HEK293 (cell line): Measurements from ENCODE around the gene R3HDM2.

Experiments used
- CTCF ChIA-PET: fragments of 350-600 bp; formaldehyde crosslinking; extraction: SDS; loops from one replicate; lab custom pipeline; 2021; ENCODE audit warnings: antibody characterized with exemption; lab: Yijun Ruan, JAX
- POLR2A ChIA-PET: fragments of 300-600 bp; formaldehyde crosslinking; extraction: SDS; loops from one replicate; lab custom pipeline; 2020; ENCODE audit warnings: antibody characterized with exemption, inconsistent platforms; lab: Yijun Ruan, JAX
- H3K27ac ChIP-seq: fragments of 200-500 bp; sonication (Bioruptor generic); 2 replicates; pipeline ENCODE4 v1.5.1; 2014; ENCODE audit warnings: low read depth, low read length, control low read depth, inconsistent platforms; ENCODE audit errors: extremely low read depth
- H3K36me3 ChIP-seq, 2 experiments: fragments of 200-500 bp in 1 of 2; sonication (Bioruptor generic) in 1 of 2; 1 replicate in 1 of 2; 2 replicates in 1 of 2; pipeline ENCODE4 v1.5.1; 2014 to 2017; ENCODE audit warnings: inconsistent platforms in 2 of 2, low read length in 2 of 2; ENCODE audit not compliant: control insufficient read depth in 2 of 2, insufficient read depth in 1 of 2
- H3K4me1 ChIP-seq: fragments of 200-500 bp; sonication (Bioruptor generic); 2 replicates; pipeline ENCODE4 v1.5.1; 2014; ENCODE audit warnings: mild to moderate bottlenecking, low read length, inconsistent platforms; ENCODE audit not compliant: control insufficient read depth, insufficient read depth
- H3K4me3 ChIP-seq: 2 replicates; pipeline ENCODE4 v1.5.1; 2011; ENCODE audit warnings: low read depth, mild to moderate bottlenecking, control low read depth, low read length, moderate library complexity
- H3K9me3 ChIP-seq: fragments of 200-500 bp; sonication (Bioruptor generic); 2 replicates; pipeline ENCODE4 v1.5.1; 2014; ENCODE audit warnings: low read depth, low read length, inconsistent platforms; ENCODE audit not compliant: control insufficient read depth, insufficient read depth
- ATF2 ChIP-seq: fragments of 450-650 bp; formaldehyde crosslinking; IDR thresholded peaks from 2 replicates; pipeline ENCODE4 v1.5.1; 2016; ENCODE audit warnings: missing biosample characterization, missing genetic modification characterization, low read depth
- KLF10 ChIP-seq: fragments of 450-650 bp; IDR thresholded peaks from 2 replicates; pipeline ENCODE4 v1.5.1; 2018; ENCODE audit warnings: missing biosample characterization, mild to moderate bottlenecking, missing genetic modification characterization
- PRDM1 ChIP-seq: fragments of 450-650 bp; formaldehyde crosslinking; IDR thresholded peaks from 2 replicates; pipeline ENCODE4; 2016; ENCODE audit warnings: missing biosample characterization, missing genetic modification characterization
- TSHZ1 ChIP-seq: fragments of 450-650 bp; formaldehyde crosslinking; IDR thresholded peaks from 2 replicates; pipeline ENCODE4 v1.5.1; 2016; ENCODE audit warnings: missing biosample characterization, missing genetic modification characterization, borderline replicate concordance
- ZFHX2 ChIP-seq: fragments of 450-650 bp; formaldehyde crosslinking; conservative IDR thresholded peaks from 2 replicates; pipeline ENCODE4 v1.5.1; 2016; ENCODE audit warnings: missing biosample characterization, missing genetic modification characterization
- ZNF202 ChIP-seq: fragments of 450-650 bp; formaldehyde crosslinking; IDR thresholded peaks from 2 replicates; pipeline ENCODE4 v1.5.1; 2016; ENCODE audit warnings: missing biosample characterization, missing genetic modification characterization, borderline replicate concordance
- ZNF302 ChIP-seq: fragments of 450-650 bp; formaldehyde crosslinking; IDR thresholded peaks from 2 replicates; pipeline ENCODE4 v1.5.1; 2016; ENCODE audit warnings: missing biosample characterization, missing genetic modification characterization, low read depth
- ZNF335 ChIP-seq: fragments of 450-650 bp; formaldehyde crosslinking; conservative IDR thresholded peaks from 2 replicates; pipeline ENCODE4 v1.5.1; 2016; ENCODE audit warnings: missing biosample characterization, missing genetic modification characterization
- ZNF48 ChIP-seq: fragments of 450-650 bp; formaldehyde crosslinking; IDR thresholded peaks from 2 replicates; pipeline ENCODE4 v1.5.1; 2016; ENCODE audit warnings: missing biosample characterization, missing genetic modification characterization
- ZNF514 ChIP-seq: fragments of 450-650 bp; formaldehyde crosslinking; IDR thresholded peaks from 2 replicates; pipeline ENCODE4 v1.5.1; 2016; ENCODE audit warnings: missing biosample characterization, missing genetic modification characterization
- ZNF544 ChIP-seq: fragments of 450-650 bp; formaldehyde crosslinking; IDR thresholded peaks from 2 replicates; pipeline ENCODE4 v1.5.0; 2017; ENCODE audit warnings: missing biosample characterization, missing genetic modification characterization
- ZNF558 ChIP-seq: fragments of 450-650 bp; formaldehyde crosslinking; IDR thresholded peaks from 2 replicates; pipeline ENCODE4 v1.5.1; 2016; ENCODE audit warnings: missing biosample characterization, missing genetic modification characterization
- ZNF660 ChIP-seq: fragments of 450-650 bp; IDR thresholded peaks from 2 replicates; pipeline ENCODE4 v1.5.1; 2018; ENCODE audit warnings: missing biosample characterization, mild to moderate bottlenecking, missing genetic modification characterization
- TF ChIP-seq, protein P1 (sequence below): fragments of 450-650 bp; formaldehyde crosslinking; IDR thresholded peaks from 2 replicates; pipeline ENCODE4 v1.5.1; 2016; ENCODE audit warnings: missing biosample characterization, missing genetic modification characterization
- TF ChIP-seq, protein P2 (sequence below): fragments of 450-650 bp; formaldehyde crosslinking; IDR thresholded peaks from 2 replicates; pipeline ENCODE4 v1.5.1; 2016; ENCODE audit warnings: missing biosample characterization, missing genetic modification characterization
- TF ChIP-seq, protein P3 (sequence below): fragments of 450-650 bp; formaldehyde crosslinking; IDR thresholded peaks from 2 replicates; pipeline ENCODE4 v1.5.1; 2016; ENCODE audit warnings: missing biosample characterization, missing genetic modification characterization
- TF ChIP-seq, protein P4 (sequence below): fragments of 450-650 bp; formaldehyde crosslinking; IDR thresholded peaks from 2 replicates; pipeline ENCODE4 v1.5.1; 2016; ENCODE audit warnings: missing biosample characterization, missing genetic modification characterization, borderline replicate concordance

R3HDM2 gene

GRCh38 chr12:57330992-57331391 lies 99.9 kb downstream of the R3HDM2 start:
- CTCF ChIA-PET, result interaction anchor here (0.6 kb wide), 1 partner anchor 74 kb away, joined by 5 read pairs; no protein-coding TSS in a partner anchor
- POLR2A ChIA-PET, result no interaction called here

More at GRCh38 chr12:57330992-57331391, 99.9 kb downstream of the R3HDM2 start:
- Histone ChIP-seq H3K4me3 (no peak overlapping the region), H3K9me3 (no peaks in the 10 kb centered on the region), H3K27ac (no peak overlapping the region), H3K4me1 (no peaks in the 10 kb centered on the region), H3K36me3 (peaks cover 0 to 4% of the 10 kb centered on the region in 2 experiments; a peak in 1 of 3 replicates)
- TF ChIP-seq ATF2 (tag by site-specific recombination) (no peak), ZNF514 (tag by site-specific recombination) (no peak), ZNF660 (tag by site-specific recombination) (no peak), ZFHX2 (tag by site-specific recombination) (no peak), ZNF302 (no peak), ZNF202 (tag by site-specific recombination) (no peak), ZNF335 (tag by site-specific recombination) (no peak), ZNF558 (tag by site-specific recombination) (no peak), TSHZ1 (tag by site-specific recombination) (no peak), ZNF544 (tag by site-specific recombination) (no peak), KLF10 (tag by site-specific recombination) (no peak), PRDM1 (tag by site-specific recombination) (no peak), ZNF48 (tag by site-specific recombination) (no peak)
- TF ChIP-seq, protein P1, sequence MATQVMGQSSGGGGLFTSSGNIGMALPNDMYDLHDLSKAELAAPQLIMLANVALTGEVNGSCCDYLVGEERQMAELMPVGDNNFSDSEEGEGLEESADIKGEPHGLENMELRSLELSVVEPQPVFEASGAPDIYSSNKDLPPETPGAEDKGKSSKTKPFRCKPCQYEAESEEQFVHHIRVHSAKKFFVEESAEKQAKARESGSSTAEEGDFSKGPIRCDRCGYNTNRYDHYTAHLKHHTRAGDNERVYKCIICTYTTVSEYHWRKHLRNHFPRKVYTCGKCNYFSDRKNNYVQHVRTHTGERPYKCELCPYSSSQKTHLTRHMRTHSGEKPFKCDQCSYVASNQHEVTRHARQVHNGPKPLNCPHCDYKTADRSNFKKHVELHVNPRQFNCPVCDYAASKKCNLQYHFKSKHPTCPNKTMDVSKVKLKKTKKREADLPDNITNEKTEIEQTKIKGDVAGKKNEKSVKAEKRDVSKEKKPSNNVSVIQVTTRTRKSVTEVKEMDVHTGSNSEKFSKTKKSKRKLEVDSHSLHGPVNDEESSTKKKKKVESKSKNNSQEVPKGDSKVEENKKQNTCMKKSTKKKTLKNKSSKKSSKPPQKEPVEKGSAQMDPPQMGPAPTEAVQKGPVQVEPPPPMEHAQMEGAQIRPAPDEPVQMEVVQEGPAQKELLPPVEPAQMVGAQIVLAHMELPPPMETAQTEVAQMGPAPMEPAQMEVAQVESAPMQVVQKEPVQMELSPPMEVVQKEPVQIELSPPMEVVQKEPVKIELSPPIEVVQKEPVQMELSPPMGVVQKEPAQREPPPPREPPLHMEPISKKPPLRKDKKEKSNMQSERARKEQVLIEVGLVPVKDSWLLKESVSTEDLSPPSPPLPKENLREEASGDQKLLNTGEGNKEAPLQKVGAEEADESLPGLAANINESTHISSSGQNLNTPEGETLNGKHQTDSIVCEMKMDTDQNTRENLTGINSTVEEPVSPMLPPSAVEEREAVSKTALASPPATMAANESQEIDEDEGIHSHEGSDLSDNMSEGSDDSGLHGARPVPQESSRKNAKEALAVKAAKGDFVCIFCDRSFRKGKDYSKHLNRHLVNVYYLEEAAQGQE (tag by site-specific recombination), result no peak
- TF ChIP-seq, protein P2, sequence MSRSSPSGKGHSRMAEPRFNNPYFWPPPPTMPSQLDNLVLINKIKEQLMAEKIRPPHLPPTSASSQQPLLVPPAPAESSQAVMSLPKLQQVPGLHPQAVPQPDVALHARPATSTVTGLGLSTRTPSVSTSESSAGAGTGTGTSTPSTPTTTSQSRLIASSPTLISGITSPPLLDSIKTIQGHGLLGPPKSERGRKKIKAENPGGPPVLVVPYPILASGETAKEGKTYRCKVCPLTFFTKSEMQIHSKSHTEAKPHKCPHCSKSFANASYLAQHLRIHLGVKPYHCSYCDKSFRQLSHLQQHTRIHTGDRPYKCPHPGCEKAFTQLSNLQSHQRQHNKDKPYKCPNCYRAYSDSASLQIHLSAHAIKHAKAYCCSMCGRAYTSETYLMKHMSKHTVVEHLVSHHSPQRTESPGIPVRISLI, result no peak
- TF ChIP-seq, protein P3, sequence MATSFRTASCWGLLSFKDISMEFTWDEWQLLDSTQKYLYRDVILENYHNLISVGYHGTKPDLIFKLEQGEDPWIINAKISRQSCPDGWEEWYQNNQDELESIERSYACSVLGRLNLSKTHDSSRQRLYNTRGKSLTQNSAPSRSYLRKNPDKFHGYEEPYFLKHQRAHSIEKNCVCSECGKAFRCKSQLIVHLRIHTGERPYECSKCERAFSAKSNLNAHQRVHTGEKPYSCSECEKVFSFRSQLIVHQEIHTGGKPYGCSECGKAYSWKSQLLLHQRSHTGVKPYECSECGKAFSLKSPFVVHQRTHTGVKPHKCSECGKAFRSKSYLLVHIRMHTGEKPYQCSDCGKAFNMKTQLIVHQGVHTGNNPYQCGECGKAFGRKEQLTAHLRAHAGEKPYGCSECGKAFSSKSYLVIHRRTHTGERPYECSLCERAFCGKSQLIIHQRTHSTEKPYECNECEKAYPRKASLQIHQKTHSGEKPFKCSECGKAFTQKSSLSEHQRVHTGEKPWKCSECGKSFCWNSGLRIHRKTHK (tag by site-specific recombination), result no peak
- TF ChIP-seq, protein P4, sequence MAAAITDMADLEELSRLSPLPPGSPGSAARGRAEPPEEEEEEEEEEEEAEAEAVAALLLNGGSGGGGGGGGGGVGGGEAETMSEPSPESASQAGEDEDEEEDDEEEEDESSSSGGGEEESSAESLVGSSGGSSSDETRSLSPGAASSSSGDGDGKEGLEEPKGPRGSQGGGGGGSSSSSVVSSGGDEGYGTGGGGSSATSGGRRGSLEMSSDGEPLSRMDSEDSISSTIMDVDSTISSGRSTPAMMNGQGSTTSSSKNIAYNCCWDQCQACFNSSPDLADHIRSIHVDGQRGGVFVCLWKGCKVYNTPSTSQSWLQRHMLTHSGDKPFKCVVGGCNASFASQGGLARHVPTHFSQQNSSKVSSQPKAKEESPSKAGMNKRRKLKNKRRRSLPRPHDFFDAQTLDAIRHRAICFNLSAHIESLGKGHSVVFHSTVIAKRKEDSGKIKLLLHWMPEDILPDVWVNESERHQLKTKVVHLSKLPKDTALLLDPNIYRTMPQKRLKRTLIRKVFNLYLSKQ (tag by site-specific recombination), result no peak
